DND-41 (cell line): ENCODE measurements around the gene BAD.

ENCODE experiments used
- CTCF ChIP-seq: IDR thresholded peaks from 2 replicates; pipeline ENCODE4 v1.5.1; 2012; ENCODE audit warnings: borderline replicate concordance, low read length, moderate library complexity, mild to moderate bottlenecking; ENCODE audit not compliant: poor library complexity, severe bottlenecking; ENCODE audit errors: extremely low read depth
- EZH2 ChIP-seq: IDR thresholded peaks from 3 replicates; pipeline ENCODE4 v1.6.1; 2012; ENCODE audit warnings: borderline replicate concordance, low read depth, mild to moderate bottlenecking, moderate library complexity, low read length, inconsistent platforms; ENCODE audit not compliant: severe bottlenecking

- TF ChIP-seq CTCF (no peak), EZH2 (no peak)
Measured at GRCh38 chr11:64239662-64240434, 44.6 kb downstream of the BAD start.
